ENCODE data around the gene FGR. TPM values are rescaled to one million over a fixed set of nuclear protein-coding genes. Genes with fewer than 3 reads are reported as not detected.

FGR gene
- polyA plus RNA-seq, 1 of the 3 experiments (the other 2 are of a cell fraction), result not detected

DNA sequence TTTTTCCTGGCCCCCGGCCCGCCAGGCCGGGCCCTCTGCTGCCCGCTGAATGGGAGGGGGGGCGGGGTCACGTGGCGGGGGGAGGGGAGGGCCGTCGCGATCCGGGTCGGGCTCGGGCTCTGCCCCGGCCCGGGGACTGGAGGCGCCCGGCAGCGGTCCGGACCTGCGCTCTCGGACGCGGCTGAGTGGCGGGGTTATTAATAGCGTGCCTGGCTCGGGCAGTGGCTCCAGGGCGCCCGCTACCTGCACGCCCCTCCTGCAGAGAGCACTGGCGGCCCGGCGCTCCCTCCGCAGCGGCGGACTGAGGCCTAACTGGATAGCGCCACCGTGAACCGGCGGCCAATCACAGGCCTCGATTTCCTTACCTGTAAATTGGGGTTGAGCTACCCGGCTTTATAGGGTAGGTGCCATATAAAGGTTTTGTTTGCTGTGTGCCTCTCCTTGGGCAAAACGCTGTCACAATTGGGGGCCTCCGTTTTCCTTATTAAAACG, 59.1 kb downstream of the FGR start:
- peaks cover 6% of the 10 kb centered on the region for H3F3A ChIP-seq (replicated peaks; ENCODE audit: insufficient read depth)
- ChIA-PET POLR2A (no interaction called here), CTCF (interaction anchor here (0.7 to 24.8 kb wide), 10 partner anchors 8 to 180 kb away, joined by 3 to 603 read pairs (median 4); partner anchors contain the start of gene AHDC1)
- DNase-seq, result peak; percentile 83
- H3K79me2 ChIP-seq (ENCODE audit: insufficient read depth), result peaks cover 73% of the 10 kb centered on the region; the same call in 1 of the 2 replicates
- TF ChIP-seq, protein P1, sequence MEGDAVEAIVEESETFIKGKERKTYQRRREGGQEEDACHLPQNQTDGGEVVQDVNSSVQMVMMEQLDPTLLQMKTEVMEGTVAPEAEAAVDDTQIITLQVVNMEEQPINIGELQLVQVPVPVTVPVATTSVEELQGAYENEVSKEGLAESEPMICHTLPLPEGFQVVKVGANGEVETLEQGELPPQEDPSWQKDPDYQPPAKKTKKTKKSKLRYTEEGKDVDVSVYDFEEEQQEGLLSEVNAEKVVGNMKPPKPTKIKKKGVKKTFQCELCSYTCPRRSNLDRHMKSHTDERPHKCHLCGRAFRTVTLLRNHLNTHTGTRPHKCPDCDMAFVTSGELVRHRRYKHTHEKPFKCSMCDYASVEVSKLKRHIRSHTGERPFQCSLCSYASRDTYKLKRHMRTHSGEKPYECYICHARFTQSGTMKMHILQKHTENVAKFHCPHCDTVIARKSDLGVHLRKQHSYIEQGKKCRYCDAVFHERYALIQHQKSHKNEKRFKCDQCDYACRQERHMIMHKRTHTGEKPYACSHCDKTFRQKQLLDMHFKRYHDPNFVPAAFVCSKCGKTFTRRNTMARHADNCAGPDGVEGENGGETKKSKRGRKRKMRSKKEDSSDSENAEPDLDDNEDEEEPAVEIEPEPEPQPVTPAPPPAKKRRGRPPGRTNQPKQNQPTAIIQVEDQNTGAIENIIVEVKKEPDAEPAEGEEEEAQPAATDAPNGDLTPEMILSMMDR (IDR thresholded peaks at IDR 0.05), result 0 out of 2 replicates have a peak, but pooled peaks have one; percentile 11
- TF ChIP-seq, protein P2, sequence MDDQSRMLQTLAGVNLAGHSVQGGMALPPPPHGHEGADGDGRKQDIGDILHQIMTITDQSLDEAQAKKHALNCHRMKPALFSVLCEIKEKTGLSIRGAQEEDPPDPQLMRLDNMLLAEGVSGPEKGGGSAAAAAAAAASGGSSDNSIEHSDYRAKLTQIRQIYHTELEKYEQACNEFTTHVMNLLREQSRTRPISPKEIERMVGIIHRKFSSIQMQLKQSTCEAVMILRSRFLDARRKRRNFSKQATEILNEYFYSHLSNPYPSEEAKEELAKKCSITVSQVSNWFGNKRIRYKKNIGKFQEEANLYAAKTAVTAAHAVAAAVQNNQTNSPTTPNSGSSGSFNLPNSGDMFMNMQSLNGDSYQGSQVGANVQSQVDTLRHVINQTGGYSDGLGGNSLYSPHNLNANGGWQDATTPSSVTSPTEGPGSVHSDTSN (IDR thresholded peaks at IDR 0.05), result no peak
- TF ChIP-seq FOSL2 (IDR thresholded peaks at IDR 0.05; ENCODE audit: borderline replicate concordance, low read depth) (no peak), TCF12 (IDR thresholded peaks at IDR 0.05) (no peak), NRF1 (IDR thresholded peaks at IDR 0.05; ENCODE audit: low read depth, low read length) (no peak), CHD2 (IDR thresholded peaks at IDR 0.05; ENCODE audit: low read length, partially characterized antibody) (no peak), GABPA (IDR thresholded peaks at IDR 0.05; ENCODE audit: low read depth) (no peak), NFIC (IDR thresholded peaks at IDR 0.05; ENCODE audit: borderline replicate concordance) (no peak), EP300 (IDR thresholded peaks at IDR 0.05; ENCODE audit: borderline replicate concordance in 1 of 2, low read depth in 1 of 2, low read length in 1 of 2) (no peak), SMC3 (IDR thresholded peaks at IDR 0.05; ENCODE audit: low read depth, low read length) (no peak), MXI1 (IDR thresholded peaks at IDR 0.05; ENCODE audit: low read depth, low read length) (no peak), RAD21 (IDR thresholded peaks at IDR 0.05; ENCODE audit: low read length) (no peak)
- TF ChIP-seq, protein P3, sequence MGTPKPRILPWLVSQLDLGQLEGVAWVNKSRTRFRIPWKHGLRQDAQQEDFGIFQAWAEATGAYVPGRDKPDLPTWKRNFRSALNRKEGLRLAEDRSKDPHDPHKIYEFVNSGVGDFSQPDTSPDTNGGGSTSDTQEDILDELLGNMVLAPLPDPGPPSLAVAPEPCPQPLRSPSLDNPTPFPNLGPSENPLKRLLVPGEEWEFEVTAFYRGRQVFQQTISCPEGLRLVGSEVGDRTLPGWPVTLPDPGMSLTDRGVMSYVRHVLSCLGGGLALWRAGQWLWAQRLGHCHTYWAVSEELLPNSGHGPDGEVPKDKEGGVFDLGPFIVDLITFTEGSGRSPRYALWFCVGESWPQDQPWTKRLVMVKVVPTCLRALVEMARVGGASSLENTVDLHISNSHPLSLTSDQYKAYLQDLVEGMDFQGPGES (IDR thresholded peaks at IDR 0.05; ENCODE audit: low read depth, low read length), result no peak
- TF ChIP-seq, protein P4, sequence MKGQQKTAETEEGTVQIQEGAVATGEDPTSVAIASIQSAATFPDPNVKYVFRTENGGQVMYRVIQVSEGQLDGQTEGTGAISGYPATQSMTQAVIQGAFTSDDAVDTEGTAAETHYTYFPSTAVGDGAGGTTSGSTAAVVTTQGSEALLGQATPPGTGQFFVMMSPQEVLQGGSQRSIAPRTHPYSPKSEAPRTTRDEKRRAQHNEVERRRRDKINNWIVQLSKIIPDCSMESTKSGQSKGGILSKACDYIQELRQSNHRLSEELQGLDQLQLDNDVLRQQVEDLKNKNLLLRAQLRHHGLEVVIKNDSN (IDR thresholded peaks at IDR 0.05; ENCODE audit: borderline replicate concordance, low read depth), result peak; percentile 65
- TF ChIP-seq, protein P5, sequence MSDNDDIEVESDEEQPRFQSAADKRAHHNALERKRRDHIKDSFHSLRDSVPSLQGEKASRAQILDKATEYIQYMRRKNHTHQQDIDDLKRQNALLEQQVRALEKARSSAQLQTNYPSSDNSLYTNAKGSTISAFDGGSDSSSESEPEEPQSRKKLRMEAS (IDR thresholded peaks at IDR 0.05; ENCODE audit: low read depth), result no peak
- TF ChIP-seq, protein P6, sequence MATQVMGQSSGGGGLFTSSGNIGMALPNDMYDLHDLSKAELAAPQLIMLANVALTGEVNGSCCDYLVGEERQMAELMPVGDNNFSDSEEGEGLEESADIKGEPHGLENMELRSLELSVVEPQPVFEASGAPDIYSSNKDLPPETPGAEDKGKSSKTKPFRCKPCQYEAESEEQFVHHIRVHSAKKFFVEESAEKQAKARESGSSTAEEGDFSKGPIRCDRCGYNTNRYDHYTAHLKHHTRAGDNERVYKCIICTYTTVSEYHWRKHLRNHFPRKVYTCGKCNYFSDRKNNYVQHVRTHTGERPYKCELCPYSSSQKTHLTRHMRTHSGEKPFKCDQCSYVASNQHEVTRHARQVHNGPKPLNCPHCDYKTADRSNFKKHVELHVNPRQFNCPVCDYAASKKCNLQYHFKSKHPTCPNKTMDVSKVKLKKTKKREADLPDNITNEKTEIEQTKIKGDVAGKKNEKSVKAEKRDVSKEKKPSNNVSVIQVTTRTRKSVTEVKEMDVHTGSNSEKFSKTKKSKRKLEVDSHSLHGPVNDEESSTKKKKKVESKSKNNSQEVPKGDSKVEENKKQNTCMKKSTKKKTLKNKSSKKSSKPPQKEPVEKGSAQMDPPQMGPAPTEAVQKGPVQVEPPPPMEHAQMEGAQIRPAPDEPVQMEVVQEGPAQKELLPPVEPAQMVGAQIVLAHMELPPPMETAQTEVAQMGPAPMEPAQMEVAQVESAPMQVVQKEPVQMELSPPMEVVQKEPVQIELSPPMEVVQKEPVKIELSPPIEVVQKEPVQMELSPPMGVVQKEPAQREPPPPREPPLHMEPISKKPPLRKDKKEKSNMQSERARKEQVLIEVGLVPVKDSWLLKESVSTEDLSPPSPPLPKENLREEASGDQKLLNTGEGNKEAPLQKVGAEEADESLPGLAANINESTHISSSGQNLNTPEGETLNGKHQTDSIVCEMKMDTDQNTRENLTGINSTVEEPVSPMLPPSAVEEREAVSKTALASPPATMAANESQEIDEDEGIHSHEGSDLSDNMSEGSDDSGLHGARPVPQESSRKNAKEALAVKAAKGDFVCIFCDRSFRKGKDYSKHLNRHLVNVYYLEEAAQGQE (IDR thresholded peaks at IDR 0.05; ENCODE audit: low read depth, low read length), result no peak
- TF ChIP-seq, protein P7, sequence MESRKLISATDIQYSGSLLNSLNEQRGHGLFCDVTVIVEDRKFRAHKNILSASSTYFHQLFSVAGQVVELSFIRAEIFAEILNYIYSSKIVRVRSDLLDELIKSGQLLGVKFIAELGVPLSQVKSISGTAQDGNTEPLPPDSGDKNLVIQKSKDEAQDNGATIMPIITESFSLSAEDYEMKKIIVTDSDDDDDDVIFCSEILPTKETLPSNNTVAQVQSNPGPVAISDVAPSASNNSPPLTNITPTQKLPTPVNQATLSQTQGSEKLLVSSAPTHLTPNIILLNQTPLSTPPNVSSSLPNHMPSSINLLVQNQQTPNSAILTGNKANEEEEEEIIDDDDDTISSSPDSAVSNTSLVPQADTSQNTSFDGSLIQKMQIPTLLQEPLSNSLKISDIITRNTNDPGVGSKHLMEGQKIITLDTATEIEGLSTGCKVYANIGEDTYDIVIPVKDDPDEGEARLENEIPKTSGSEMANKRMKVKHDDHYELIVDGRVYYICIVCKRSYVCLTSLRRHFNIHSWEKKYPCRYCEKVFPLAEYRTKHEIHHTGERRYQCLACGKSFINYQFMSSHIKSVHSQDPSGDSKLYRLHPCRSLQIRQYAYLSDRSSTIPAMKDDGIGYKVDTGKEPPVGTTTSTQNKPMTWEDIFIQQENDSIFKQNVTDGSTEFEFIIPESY (IDR thresholded peaks at IDR 0.05; ENCODE audit: borderline replicate concordance, low read depth), result no peak
- H3K27ac ChIP-seq (ENCODE audit: low read depth in 2 of 2, low read length in 1 of 2), result peak overlapping the region; percentile 30 to 50; a peak in 2 of 4 replicates
- peak overlapping the region; percentile 31 to 35; a peak in 2 of 4 replicates for H3K4me3 ChIP-seq (ENCODE audit: low read depth in 2 of 2, low read length in 1 of 2)
- no peak overlapping the region for H2AFZ ChIP-seq (ENCODE audit: low read depth)
- H3K9me3 ChIP-seq, result no peaks in the 10 kb centered on the region
- 26% methylated on average over 13 of the region's 44 CpGs for WGBS (ENCODE audit: low lambda C conversion rate)
- no peaks in the 10 kb centered on the region for H3K9me2 ChIP-seq
- H4K20me1 ChIP-seq (ENCODE audit: insufficient read depth), result peaks cover 60% of the 10 kb centered on the region
- no peaks in the 10 kb centered on the region for H3K36me3 ChIP-seq (replicated peaks in 1 of 2; ENCODE audit: control insufficient read depth in 1 of 2, insufficient read depth in 2 of 2, low read length in 1 of 2)
- H3K4me2 ChIP-seq, result peak overlapping the region; percentile 70; the same call in 1 of the 2 replicates
- peaks cover 48 to 55% of the 10 kb centered on the region in 2 experiments; a peak in 3 of 4 replicates for H3K4me1 ChIP-seq (ENCODE audit: control insufficient read depth in 1 of 2, insufficient read depth in 2 of 2, low read depth in 1 of 2, low read length in 1 of 2)
- H3K27me3 ChIP-seq (ENCODE audit: insufficient read depth), result no peaks in the 10 kb centered on the region
- peak overlapping the region; percentile 36; the same call in 1 of the 2 replicates for H3K9ac ChIP-seq
